Liver (tissue), 9 donors: Measurements from ENCODE around the gene BRINP3. TPM values are rescaled to one million over a fixed set of nuclear protein-coding genes. Genes with fewer than 3 reads are reported as not detected.

ENCODE experiments used
- DNase-seq: peaks from one replicate; pipeline ENCODE4 v3.0.0-alpha.2; 2017; ENCODE audit warnings: low spot score
- H3K27ac ChIP-seq, 2 donors: one replicate each; pipeline ENCODE4 v1.7.0; 2013; ENCODE audit warnings: inconsistent platforms in 2 of 2, low read length in 2 of 2, control low read depth in 1 of 2, low read depth in 1 of 2, mild to moderate bottlenecking in 1 of 2
- H3K27me3 ChIP-seq, 4 donors: one replicate each; pipeline versions ENCODE4 v1.6.1 to v1.7.0; 2013; ENCODE audit warnings: low read length in 3 of 4, inconsistent platforms in 1 of 4, mild to moderate bottlenecking in 1 of 4, moderate library complexity in 1 of 4; ENCODE audit not compliant: control insufficient read depth in 4 of 4, insufficient read depth in 4 of 4
- H3K36me3 ChIP-seq, 4 donors: one replicate each; pipeline versions ENCODE4 v1.6.1 to v1.7.0; 2013; ENCODE audit warnings: low read length in 3 of 4, mild to moderate bottlenecking in 3 of 4, low read depth in 1 of 4, moderate library complexity in 1 of 4; ENCODE audit not compliant: control insufficient read depth in 4 of 4, insufficient read depth in 3 of 4
- H3K4me1 ChIP-seq, 4 donors: one replicate each; pipeline versions ENCODE4 v1.6.1 to v1.7.0; 2013; ENCODE audit warnings: low read length in 3 of 4, mild to moderate bottlenecking in 3 of 4, moderate library complexity in 1 of 4; ENCODE audit not compliant: control insufficient read depth in 4 of 4, insufficient read depth in 4 of 4
- H3K4me3 ChIP-seq, 3 donors: one replicate each; pipeline versions ENCODE4 v1.6.1 to v1.7.0; 2013; ENCODE audit warnings: low read length in 3 of 3, control low read depth in 1 of 3, low read depth in 1 of 3, mild to moderate bottlenecking in 1 of 3
- H3K9ac ChIP-seq, 2 donors: one replicate each; pipeline ENCODE4 v1.7.0; 2013; ENCODE audit warnings: low read length in 2 of 2, mild to moderate bottlenecking in 2 of 2, moderate library complexity in 2 of 2, control low read depth in 1 of 2, low read depth in 1 of 2
- H3K9me3 ChIP-seq, 4 donors: one replicate each; pipeline versions ENCODE4 v1.6.1 to v1.7.0; 2013; ENCODE audit warnings: low read length in 3 of 4; ENCODE audit not compliant: control insufficient read depth in 4 of 4
- CTCF ChIP-seq: fragments of 150-350 bp; IDR thresholded peaks from 2 replicates; pipeline ENCODE4 v1.5.1; 2017; ENCODE audit warnings: improper control_type of control experiment, low read depth, low read length; ENCODE audit not compliant: missing input control
- EGR1 ChIP-seq, 2 donors: IDR thresholded peaks; 2 replicates each; pipeline ENCODE4 v1.6.1; 2016 to 2018; ENCODE audit warnings: antibody characterized with exemption in 2 of 2, low read depth in 2 of 2
- FOXA1 ChIP-seq: IDR thresholded peaks from 2 replicates; pipeline ENCODE4 v1.6.1; 2016; ENCODE audit warnings: antibody characterized with exemption
- FOXA2 ChIP-seq: IDR thresholded peaks from 2 replicates; pipeline ENCODE4 v1.6.1; 2016; ENCODE audit warnings: antibody characterized with exemption
- GABPA ChIP-seq, 2 donors: IDR thresholded peaks in 1 of 2; conservative IDR thresholded peaks in 1 of 2; 2 replicates each; pipeline ENCODE4 v1.6.1; 2016; ENCODE audit warnings: antibody characterized with exemption in 2 of 2, mild to moderate bottlenecking in 1 of 2, moderate library complexity in 1 of 2
- HNF4A ChIP-seq, 2 donors: conservative IDR thresholded peaks; 2 replicates each; pipeline ENCODE4 v1.6.1; 2016; ENCODE audit warnings: antibody characterized with exemption in 2 of 2, mild to moderate bottlenecking in 2 of 2
- HNF4G ChIP-seq: IDR thresholded peaks from 2 replicates; pipeline ENCODE4 v1.6.1; 2016; ENCODE audit warnings: antibody characterized with exemption
- JUND ChIP-seq, 2 donors: IDR thresholded peaks; 2 replicates each; pipeline ENCODE4 v1.6.1; 2016; ENCODE audit warnings: antibody characterized with exemption in 2 of 2
- MAX ChIP-seq: IDR thresholded peaks from 2 replicates; pipeline ENCODE4 v1.6.1; 2016; ENCODE audit warnings: antibody characterized with exemption
- NR2F2 ChIP-seq: IDR thresholded peaks from 2 replicates; pipeline ENCODE4 v1.6.1; 2016; ENCODE audit warnings: antibody characterized with exemption
- RAD21 ChIP-seq, 2 donors: IDR thresholded peaks; 2 replicates each; pipeline ENCODE4 v1.6.1; 2016; ENCODE audit warnings: antibody characterized with exemption in 2 of 2, mild to moderate bottlenecking in 2 of 2
- RXRA ChIP-seq, 2 donors: IDR thresholded peaks; 2 replicates each; pipeline ENCODE4 v1.6.1; 2017 to 2018; ENCODE audit warnings: antibody characterized with exemption in 2 of 2, mild to moderate bottlenecking in 1 of 2
- SP1 ChIP-seq: IDR thresholded peaks from 2 replicates; pipeline ENCODE4 v1.6.1; 2018; ENCODE audit warnings: antibody characterized with exemption, mild to moderate bottlenecking
- TAF1 ChIP-seq: conservative IDR thresholded peaks from 2 replicates; pipeline ENCODE4 v1.6.1; 2016; ENCODE audit warnings: antibody characterized with exemption, mild to moderate bottlenecking
- YY1 ChIP-seq: IDR thresholded peaks from 2 replicates; pipeline ENCODE4 v1.6.1; 2016; ENCODE audit warnings: antibody characterized with exemption, mild to moderate bottlenecking
- WGBS: extraction: QIAGEN DNeasy Blood & Tissue Kit; methylation state at CpG from one replicate; pipeline ENCODE4 v1.1.7; 2013; 5-methylcytosine and 5-hydroxymethylcytosine counted together
- polyA plus RNA-seq, 2 donors: library from polyadenylated mRNA; stranded (reverse) in 1 of 2; unstranded in 1 of 2; fragments of 200-250 nt in 1 of 2; fragments of >200 nt in 1 of 2; fragmentation: Nextera tagmentation in 1 of 2; extraction: Ambion mirVana in 1 of 2; gene quantifications; one replicate each; pipeline versions ENCODE4 v1.2.1 to v1.2.3, GENCODE V29; 2013 to 2015
- total RNA-seq, 2 donors: library from RNA; depleted of rRNA; stranded (reverse); fragments of >200 nt; gene quantifications; one replicate each; pipeline ENCODE4 v1.2.3, GENCODE V29; 2014
- TF ChIP-seq, protein P1 (sequence below): IDR thresholded peaks from 2 replicates; pipeline ENCODE4 v1.6.1; 2016; ENCODE audit warnings: antibody characterized with exemption, mild to moderate bottlenecking
- TF ChIP-seq, protein P2 (sequence below): IDR thresholded peaks from 2 replicates; pipeline ENCODE4 v1.6.1; 2016; ENCODE audit warnings: antibody characterized with exemption
- TF ChIP-seq, protein P3 (sequence below): IDR thresholded peaks from 2 replicates; pipeline ENCODE4 v1.6.1; 2016; ENCODE audit warnings: antibody characterized with exemption
- donor health status: healthy.
- donor health status: healthy.
- donor health status: healthy.
- donor health status: healthy.
- donor health status: healthy.

BRINP3 gene
- total and polyA plus RNA-seq, 4 donors, result 0.02 TPM; not detected in 3

DNA sequence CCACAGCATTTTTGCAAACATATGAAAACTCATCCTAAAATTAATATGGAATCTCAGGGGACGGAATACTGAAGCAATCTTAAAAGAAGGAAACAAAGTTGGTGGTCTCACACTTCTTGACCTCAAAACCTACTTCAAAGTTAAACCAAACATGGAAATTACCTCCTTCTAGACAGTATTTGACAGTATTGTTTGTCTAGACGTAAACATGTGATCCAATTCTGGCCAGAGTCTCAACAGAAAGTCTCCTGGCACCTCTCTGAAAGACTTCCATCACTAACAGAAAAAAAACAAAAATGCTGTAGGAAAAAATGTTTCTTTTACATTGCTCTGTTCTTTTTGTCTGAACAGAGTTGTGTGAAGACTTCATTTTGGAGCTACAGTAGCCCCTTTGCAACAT is 99.7 kb downstream of the BRINP3 start:
- H3K4me3 ChIP-seq, result no peak overlapping the region
- no peak overlapping the region for H3K9ac ChIP-seq
- no peak for DNase-seq
- H3K27me3 ChIP-seq, result no peaks in the 10 kb centered on the region
- no peak overlapping the region for H3K27ac ChIP-seq
- TF ChIP-seq FOXA1, result no peak
- no peak for TF ChIP-seq HNF4G
- TF ChIP-seq FOXA2, result no peak
- TF ChIP-seq CTCF, result no peak
- no peak for TF ChIP-seq GABPA (IDR thresholded peaks at IDR 0.05 in 1 of 2, conservative IDR thresholded peaks at IDR 0.05 in 1 of 2)
- no peak for TF ChIP-seq RXRA (IDR thresholded peaks at IDR 0.05)
- TF ChIP-seq MAX, result no peak
- TF ChIP-seq YY1, result no peak
- TF ChIP-seq, protein P1, sequence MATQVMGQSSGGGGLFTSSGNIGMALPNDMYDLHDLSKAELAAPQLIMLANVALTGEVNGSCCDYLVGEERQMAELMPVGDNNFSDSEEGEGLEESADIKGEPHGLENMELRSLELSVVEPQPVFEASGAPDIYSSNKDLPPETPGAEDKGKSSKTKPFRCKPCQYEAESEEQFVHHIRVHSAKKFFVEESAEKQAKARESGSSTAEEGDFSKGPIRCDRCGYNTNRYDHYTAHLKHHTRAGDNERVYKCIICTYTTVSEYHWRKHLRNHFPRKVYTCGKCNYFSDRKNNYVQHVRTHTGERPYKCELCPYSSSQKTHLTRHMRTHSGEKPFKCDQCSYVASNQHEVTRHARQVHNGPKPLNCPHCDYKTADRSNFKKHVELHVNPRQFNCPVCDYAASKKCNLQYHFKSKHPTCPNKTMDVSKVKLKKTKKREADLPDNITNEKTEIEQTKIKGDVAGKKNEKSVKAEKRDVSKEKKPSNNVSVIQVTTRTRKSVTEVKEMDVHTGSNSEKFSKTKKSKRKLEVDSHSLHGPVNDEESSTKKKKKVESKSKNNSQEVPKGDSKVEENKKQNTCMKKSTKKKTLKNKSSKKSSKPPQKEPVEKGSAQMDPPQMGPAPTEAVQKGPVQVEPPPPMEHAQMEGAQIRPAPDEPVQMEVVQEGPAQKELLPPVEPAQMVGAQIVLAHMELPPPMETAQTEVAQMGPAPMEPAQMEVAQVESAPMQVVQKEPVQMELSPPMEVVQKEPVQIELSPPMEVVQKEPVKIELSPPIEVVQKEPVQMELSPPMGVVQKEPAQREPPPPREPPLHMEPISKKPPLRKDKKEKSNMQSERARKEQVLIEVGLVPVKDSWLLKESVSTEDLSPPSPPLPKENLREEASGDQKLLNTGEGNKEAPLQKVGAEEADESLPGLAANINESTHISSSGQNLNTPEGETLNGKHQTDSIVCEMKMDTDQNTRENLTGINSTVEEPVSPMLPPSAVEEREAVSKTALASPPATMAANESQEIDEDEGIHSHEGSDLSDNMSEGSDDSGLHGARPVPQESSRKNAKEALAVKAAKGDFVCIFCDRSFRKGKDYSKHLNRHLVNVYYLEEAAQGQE, result no peak
- TF ChIP-seq SP1, result no peak
- TF ChIP-seq, protein P2, sequence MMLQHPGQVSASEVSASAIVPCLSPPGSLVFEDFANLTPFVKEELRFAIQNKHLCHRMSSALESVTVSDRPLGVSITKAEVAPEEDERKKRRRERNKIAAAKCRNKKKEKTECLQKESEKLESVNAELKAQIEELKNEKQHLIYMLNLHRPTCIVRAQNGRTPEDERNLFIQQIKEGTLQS, result no peak
- TF ChIP-seq, protein P3, sequence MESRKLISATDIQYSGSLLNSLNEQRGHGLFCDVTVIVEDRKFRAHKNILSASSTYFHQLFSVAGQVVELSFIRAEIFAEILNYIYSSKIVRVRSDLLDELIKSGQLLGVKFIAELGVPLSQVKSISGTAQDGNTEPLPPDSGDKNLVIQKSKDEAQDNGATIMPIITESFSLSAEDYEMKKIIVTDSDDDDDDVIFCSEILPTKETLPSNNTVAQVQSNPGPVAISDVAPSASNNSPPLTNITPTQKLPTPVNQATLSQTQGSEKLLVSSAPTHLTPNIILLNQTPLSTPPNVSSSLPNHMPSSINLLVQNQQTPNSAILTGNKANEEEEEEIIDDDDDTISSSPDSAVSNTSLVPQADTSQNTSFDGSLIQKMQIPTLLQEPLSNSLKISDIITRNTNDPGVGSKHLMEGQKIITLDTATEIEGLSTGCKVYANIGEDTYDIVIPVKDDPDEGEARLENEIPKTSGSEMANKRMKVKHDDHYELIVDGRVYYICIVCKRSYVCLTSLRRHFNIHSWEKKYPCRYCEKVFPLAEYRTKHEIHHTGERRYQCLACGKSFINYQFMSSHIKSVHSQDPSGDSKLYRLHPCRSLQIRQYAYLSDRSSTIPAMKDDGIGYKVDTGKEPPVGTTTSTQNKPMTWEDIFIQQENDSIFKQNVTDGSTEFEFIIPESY, result no peak
- no peak for TF ChIP-seq RAD21 (IDR thresholded peaks at IDR 0.05)
- TF ChIP-seq TAF1, result no peak
- TF ChIP-seq HNF4A (conservative IDR thresholded peaks at IDR 0.05), result no peak
- no peak for TF ChIP-seq NR2F2
- TF ChIP-seq EGR1 (IDR thresholded peaks at IDR 0.05; ENCODE audit: low read depth in 2 of 2), result no peak
- no peak for TF ChIP-seq JUND (IDR thresholded peaks at IDR 0.05)
- 47% methylated on average over 2 of the region's 2 CpGs for WGBS
- no peaks in the 10 kb centered on the region for H3K36me3 ChIP-seq
- H3K9me3 ChIP-seq, result no peaks in the 10 kb centered on the region
- H3K4me1 ChIP-seq, result no peaks in the 10 kb centered on the region
